Measurements from ENCODE around the gene PSMF1. TPM values are rescaled to one million over a fixed set of nuclear protein-coding genes. Genes with fewer than 3 reads are reported as not detected.

The PSMF1 gene
- total RNA-seq, 1 experiment from 2014 or later, result 90.8 TPM

DNA sequence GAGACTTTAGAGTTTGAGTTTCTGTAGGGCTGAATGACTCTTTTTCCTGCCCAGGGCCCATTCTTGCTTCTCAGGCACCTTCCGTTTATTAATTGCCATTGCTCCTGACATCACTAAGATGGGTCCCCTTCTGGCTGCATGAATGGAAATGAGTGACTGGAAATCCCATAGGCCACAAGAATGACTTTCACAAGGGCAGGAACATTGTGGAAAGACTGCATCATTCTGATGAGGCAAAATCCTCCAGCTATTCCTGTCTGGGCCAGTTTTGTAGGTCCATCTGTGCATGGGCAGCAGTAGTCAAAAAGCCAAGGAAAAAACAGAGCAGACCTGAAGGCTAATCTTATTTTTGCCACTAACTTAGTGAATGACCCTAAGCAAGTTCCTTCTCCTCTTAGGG lies 47.1 kb downstream of the PSMF1 start:
- H2BK20ac ChIP-seq (ENCODE audit: low read depth, low read length, poor library complexity, severe bottlenecking), result no peak overlapping the region
- no peak overlapping the region for H3K27ac Mint-ChIP-seq
- no peak overlapping the region for H2BK120ac ChIP-seq (ENCODE audit: low read depth, low read length, poor library complexity, severe bottlenecking)
- no peaks in the 10 kb centered on the region for H3K9me3 ChIP-seq (ENCODE audit: control insufficient read depth, low read depth, low read length)
- H2BK5ac ChIP-seq (ENCODE audit: insufficient read length, low read length), result no peak overlapping the region
- no peaks in the 10 kb centered on the region for H3K4me1 ChIP-seq (ENCODE audit: insufficient read depth, low read length)
- no peak overlapping the region for H3K4me3 Mint-ChIP-seq
- whole genome bisulfite sequencing (ENCODE audit: extremely low coverage, insufficient read length, low lambda C conversion rate), result no CpG with 5 or more reads among the region's 1 CpG
- H3K23ac ChIP-seq (ENCODE audit: insufficient read length, low read depth, low read length), result no peak overlapping the region
- no peak overlapping the region for H3K27ac ChIP-seq (ENCODE audit: insufficient read length, low read depth, low read length)
- H2BK12ac ChIP-seq (ENCODE audit: insufficient read length, low read depth, low read length), result no peak overlapping the region
- no peak overlapping the region for H3K4me2 ChIP-seq (ENCODE audit: insufficient read depth, insufficient read length, low read length)
- H3K18ac ChIP-seq (ENCODE audit: insufficient read length, low read depth, low read length), result no peak overlapping the region
- H2BK15ac ChIP-seq (ENCODE audit: low read depth, low read length), result no peak overlapping the region
- H4K91ac ChIP-seq (ENCODE audit: insufficient read length, low read depth, low read length), result no peak overlapping the region
- H3K27me3 Mint-ChIP-seq (ENCODE audit: low read depth), result no peaks in the 10 kb centered on the region
- H3T11ph ChIP-seq (ENCODE audit: low read length), result no peak overlapping the region
- H3K9ac ChIP-seq (ENCODE audit: extremely low read depth, insufficient read length, low read length), result no peak overlapping the region
- no peak overlapping the region for H3K14ac ChIP-seq (ENCODE audit: insufficient read depth, low read length)
- H3K27me3 ChIP-seq (ENCODE audit: insufficient read depth, low read length), result no peaks in the 10 kb centered on the region; the same call in 1 of the 2 replicates
- H3K56ac ChIP-seq (ENCODE audit: insufficient read length, low read depth, low read length), result no peak overlapping the region
- no peaks in the 10 kb centered on the region for H3K4me1 Mint-ChIP-seq
- no peaks in the 10 kb centered on the region for H3K23me2 ChIP-seq (ENCODE audit: insufficient read length, low read depth, low read length, poor library complexity, severe bottlenecking)
- H4K8ac ChIP-seq (replicated peaks; ENCODE audit: insufficient read length, low read depth, low read length), result no peak overlapping the region
- no peaks in the 10 kb centered on the region; the same call in 1 of the 2 replicates for H3K79me2 ChIP-seq (ENCODE audit: insufficient read depth, low read length)
- H3K79me1 ChIP-seq (ENCODE audit: insufficient read depth, low read depth, low read length, poor library complexity, severe bottlenecking), result no peaks in the 10 kb centered on the region
- no peak overlapping the region for H2AFZ ChIP-seq (ENCODE audit: low read length)
- peaks cover 42 to 85% (median 72%) of the 10 kb centered on the region in 3 experiments; a peak in 6 of 7 replicates for H3K36me3 Mint-ChIP-seq (ENCODE audit: insufficient read depth in 1 of 3, low read depth in 3 of 3)
- TF ChIP-seq, protein P1, sequence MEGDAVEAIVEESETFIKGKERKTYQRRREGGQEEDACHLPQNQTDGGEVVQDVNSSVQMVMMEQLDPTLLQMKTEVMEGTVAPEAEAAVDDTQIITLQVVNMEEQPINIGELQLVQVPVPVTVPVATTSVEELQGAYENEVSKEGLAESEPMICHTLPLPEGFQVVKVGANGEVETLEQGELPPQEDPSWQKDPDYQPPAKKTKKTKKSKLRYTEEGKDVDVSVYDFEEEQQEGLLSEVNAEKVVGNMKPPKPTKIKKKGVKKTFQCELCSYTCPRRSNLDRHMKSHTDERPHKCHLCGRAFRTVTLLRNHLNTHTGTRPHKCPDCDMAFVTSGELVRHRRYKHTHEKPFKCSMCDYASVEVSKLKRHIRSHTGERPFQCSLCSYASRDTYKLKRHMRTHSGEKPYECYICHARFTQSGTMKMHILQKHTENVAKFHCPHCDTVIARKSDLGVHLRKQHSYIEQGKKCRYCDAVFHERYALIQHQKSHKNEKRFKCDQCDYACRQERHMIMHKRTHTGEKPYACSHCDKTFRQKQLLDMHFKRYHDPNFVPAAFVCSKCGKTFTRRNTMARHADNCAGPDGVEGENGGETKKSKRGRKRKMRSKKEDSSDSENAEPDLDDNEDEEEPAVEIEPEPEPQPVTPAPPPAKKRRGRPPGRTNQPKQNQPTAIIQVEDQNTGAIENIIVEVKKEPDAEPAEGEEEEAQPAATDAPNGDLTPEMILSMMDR (conservative IDR thresholded peaks at IDR 0.05), result no peak
- DNase-seq, result no peak
- H3K9me3 Mint-ChIP-seq, result no peaks in the 10 kb centered on the region
- no peak overlapping the region for H2AK5ac ChIP-seq (ENCODE audit: insufficient read length, low read length)
- no peak overlapping the region for H4K5ac ChIP-seq (ENCODE audit: insufficient read length, low read depth, low read length)
- H3K4ac ChIP-seq (ENCODE audit: low read depth, low read length), result no peak overlapping the region
- H4K20me1 ChIP-seq (ENCODE audit: control insufficient read depth, insufficient read depth, insufficient read length), result no peaks in the 10 kb centered on the region
